Skeletal muscle satellite cell (primary cell): ENCODE results near the gene ANKRD13A.
"Not testable (repeated sequence)": the region's sequence is repeated elsewhere in the genome, so short reads cannot be mapped to it uniquely, and the experiment has no call there.

Experiments used
- H3K27me3 ChIP-seq: 2 replicates; pipeline ENCODE4 v1.7.0; 2013; ENCODE audit warnings: low read length; ENCODE audit not compliant: control insufficient read depth, insufficient read depth
- H3K36me3 ChIP-seq: 2 replicates; pipeline ENCODE4 v1.7.0; 2013; ENCODE audit warnings: mild to moderate bottlenecking, control low read depth, low read length; ENCODE audit not compliant: insufficient read depth
- H3K4me1 ChIP-seq: 2 replicates; pipeline ENCODE4 v1.7.0; 2013; ENCODE audit warnings: low read length; ENCODE audit not compliant: control insufficient read depth, insufficient read depth
- H3K4me2 ChIP-seq: 2 replicates; pipeline ENCODE4 v1.7.0; 2013; ENCODE audit warnings: mild to moderate bottlenecking, low read length
- H3K4me3 ChIP-seq: 2 replicates; pipeline ENCODE4 v1.7.0; 2013; ENCODE audit warnings: low read length
- H3K9ac ChIP-seq: 2 replicates; pipeline ENCODE4 v1.7.0; 2013; ENCODE audit warnings: mild to moderate bottlenecking, low read depth, low read length, moderate library complexity
- H3K9me3 ChIP-seq: replicated peaks from 2 replicates; pipeline ENCODE4 v1.7.0; 2013; ENCODE audit warnings: mild to moderate bottlenecking, control low read depth, low read length

ANKRD13A gene

GRCh38 chr12:109998241-109998903 lies 858 bp upstream of the ANKRD13A start:
- peaks cover 48% of the 10 kb centered on the region for H3K4me1 ChIP-seq
- H3K4me2 ChIP-seq = peak overlapping the region; percentile 98
- H3K9ac ChIP-seq = peak overlapping the region; percentile 93

GRCh38 chr12:109999649-109999971 lies 380 bp downstream of the ANKRD13A start:
- Histone ChIP-seq H3K36me3 (peaks cover 10% of the 10 kb centered on the region), H3K9me3 (no peaks in the 10 kb centered on the region), H3K4me3 (peak overlapping the region; percentile 81), H3K9ac (peak overlapping the region; percentile 93), H3K4me1 (peaks cover 44% of the 10 kb centered on the region), H3K27me3 (no peaks in the 10 kb centered on the region), H3K4me2 (peak overlapping the region; percentile 98)

More at GRCh38 chr12:109998241-109998903, 858 bp upstream of the ANKRD13A start:
- Histone ChIP-seq H3K27me3 (no peaks in the 10 kb centered on the region), H3K4me3 (peak overlapping the region; percentile 81), H3K9me3 (no peaks in the 10 kb centered on the region), H3K36me3 (peaks cover 7% of the 10 kb centered on the region)

GRCh38 chr12:109999983-110000505 lies 814 bp downstream of the ANKRD13A start:
- H3K4me3 ChIP-seq = peak overlapping the region; percentile 81
- no peaks in the 10 kb centered on the region for H3K9me3 ChIP-seq
- H3K9ac ChIP-seq = peak overlapping the region; percentile 93
- H3K36me3 ChIP-seq = peaks cover 12% of the 10 kb centered on the region
- H3K4me2 ChIP-seq = peak overlapping the region; percentile 98
- no peaks in the 10 kb centered on the region for H3K27me3 ChIP-seq
- H3K4me1 ChIP-seq = peaks cover 42% of the 10 kb centered on the region

- Histone ChIP-seq H3K36me3 (peaks cover 17% of the 10 kb centered on the region), H3K4me2 (peak overlapping the region; percentile 98), H3K4me3 (peak overlapping the region; percentile 81), H3K9ac (peak overlapping the region; percentile 93), H3K4me1 (peaks cover 42% of the 10 kb centered on the region), H3K9me3 (no peaks in the 10 kb centered on the region), H3K27me3 (no peaks in the 10 kb centered on the region)
Observed at GRCh38 chr12:110001596-110001995, 2.4 kb downstream of the ANKRD13A start.

- peaks cover 17% of the 10 kb centered on the region for H3K36me3 ChIP-seq
- H3K4me3 ChIP-seq = no peak overlapping the region
- H3K27me3 ChIP-seq = no peaks in the 10 kb centered on the region
- no peaks in the 10 kb centered on the region for H3K9me3 ChIP-seq
- peak overlapping the region; percentile 75 for H3K9ac ChIP-seq
- H3K4me1 ChIP-seq = peaks cover 39% of the 10 kb centered on the region
- H3K4me2 ChIP-seq = peak overlapping the region; percentile 75
Observed at GRCh38 chr12:110002676-110003515, 3.7 kb downstream of the ANKRD13A start.

GRCh38 chr12:110004598-110004997 lies 5.4 kb downstream of the ANKRD13A start:
- H3K4me2 ChIP-seq = no peak overlapping the region
- no peaks in the 10 kb centered on the region for H3K9me3 ChIP-seq
- peaks cover 17% of the 10 kb centered on the region for H3K36me3 ChIP-seq
- peaks cover 31% of the 10 kb centered on the region for H3K4me1 ChIP-seq
- no peak overlapping the region for H3K9ac ChIP-seq
- H3K4me3 ChIP-seq = no peak overlapping the region
- H3K27me3 ChIP-seq = no peaks in the 10 kb centered on the region

GRCh38 chr12:110005319-110005973 lies 6.2 kb downstream of the ANKRD13A start:
- H3K4me2 ChIP-seq = no peak overlapping the region
- H3K27me3 ChIP-seq = no peaks in the 10 kb centered on the region
- no peak overlapping the region for H3K4me3 ChIP-seq
- no peaks in the 10 kb centered on the region for H3K9me3 ChIP-seq
- peaks cover 20% of the 10 kb centered on the region for H3K36me3 ChIP-seq
- H3K4me1 ChIP-seq = peaks cover 32% of the 10 kb centered on the region
- no peak overlapping the region for H3K9ac ChIP-seq

- peaks cover 36% of the 10 kb centered on the region for H3K4me1 ChIP-seq
- no peak overlapping the region for H3K9ac ChIP-seq
- no peaks in the 10 kb centered on the region for H3K9me3 ChIP-seq
- no peak overlapping the region for H3K4me2 ChIP-seq
- no peak overlapping the region for H3K4me3 ChIP-seq
- peaks cover 22% of the 10 kb centered on the region for H3K36me3 ChIP-seq
- no peaks in the 10 kb centered on the region for H3K27me3 ChIP-seq
Observed at GRCh38 chr12:110006115-110006514, 6.9 kb downstream of the ANKRD13A start.

GRCh38 chr12:110007881-110008280 lies 8.7 kb downstream of the ANKRD13A start:
- H3K4me2 ChIP-seq = no peak overlapping the region
- no peaks in the 10 kb centered on the region for H3K9me3 ChIP-seq
- peaks cover 32% of the 10 kb centered on the region for H3K36me3 ChIP-seq
- H3K9ac ChIP-seq = no peak overlapping the region
- no peak overlapping the region for H3K4me3 ChIP-seq
- no peaks in the 10 kb centered on the region for H3K27me3 ChIP-seq
- H3K4me1 ChIP-seq = peaks cover 31% of the 10 kb centered on the region

GRCh38 chr12:110008681-110009398 lies 9.6 kb downstream of the ANKRD13A start:
- H3K27me3 ChIP-seq, H3K9me3 ChIP-seq, H3K4me3 ChIP-seq, H3K9ac ChIP-seq, H3K4me2 ChIP-seq: not testable (repeated sequence)
- peaks cover 23% of the 10 kb centered on the region for H3K4me1 ChIP-seq
- peaks cover 35% of the 10 kb centered on the region for H3K36me3 ChIP-seq
